ENCODE measurements around the gene SCARB1. TPM values are rescaled to one million over a fixed set of nuclear protein-coding genes. Genes with fewer than 3 reads are reported as not detected.

The SCARB1 gene
- total RNA-seq, 1 donor from 2014 or later, result 10.2 TPM

DNA sequence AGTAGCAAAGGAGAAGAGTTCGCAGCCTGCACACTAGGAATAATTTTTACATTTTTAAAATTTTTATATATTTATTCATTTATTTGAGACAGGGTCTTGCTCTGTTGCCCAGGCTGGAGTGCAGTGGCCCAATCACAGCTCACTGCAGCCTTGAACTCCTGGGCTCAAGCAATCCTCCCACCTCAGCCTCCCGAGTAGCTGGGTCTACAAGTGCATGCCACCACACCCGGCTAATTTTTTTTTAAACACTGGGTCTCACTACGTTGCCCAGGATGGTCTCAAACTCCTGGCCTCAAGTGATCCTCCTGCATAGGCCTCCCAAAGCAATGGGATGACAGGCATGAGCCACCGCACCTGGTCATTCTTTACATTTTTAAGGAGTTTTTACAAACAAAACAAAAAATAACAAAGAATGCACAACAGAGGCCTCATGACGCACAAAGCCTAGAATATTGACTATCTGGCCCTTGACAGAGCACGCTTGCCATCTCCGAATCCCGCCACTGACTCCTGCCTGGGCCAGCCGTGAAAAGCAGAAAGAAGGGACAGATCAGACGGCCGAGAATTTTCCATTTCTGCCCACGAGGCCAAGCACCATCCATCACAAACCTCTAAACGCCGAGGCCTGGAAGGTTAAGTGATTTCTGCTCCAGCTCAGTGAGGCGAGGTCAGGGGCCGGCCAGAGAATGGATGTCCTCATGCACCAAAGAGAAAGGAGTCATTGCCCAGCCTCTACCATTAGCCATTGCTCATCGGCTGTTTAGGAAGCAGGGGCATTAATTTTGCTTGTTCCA, 120.0 kb downstream of the SCARB1 start:
- ATAC-seq, result no peak

GRCh38 chr12:124742678-124743077, 121.0 kb downstream of the SCARB1 start:
- no peak for ATAC-seq

GRCh38 chr12:124742111-124742510, 121.6 kb downstream of the SCARB1 start:
- ATAC-seq, result no peak

- ATAC-seq, result no peak
Measured at GRCh38 chr12:124741211-124741610, 122.5 kb downstream of the SCARB1 start.

DNA sequence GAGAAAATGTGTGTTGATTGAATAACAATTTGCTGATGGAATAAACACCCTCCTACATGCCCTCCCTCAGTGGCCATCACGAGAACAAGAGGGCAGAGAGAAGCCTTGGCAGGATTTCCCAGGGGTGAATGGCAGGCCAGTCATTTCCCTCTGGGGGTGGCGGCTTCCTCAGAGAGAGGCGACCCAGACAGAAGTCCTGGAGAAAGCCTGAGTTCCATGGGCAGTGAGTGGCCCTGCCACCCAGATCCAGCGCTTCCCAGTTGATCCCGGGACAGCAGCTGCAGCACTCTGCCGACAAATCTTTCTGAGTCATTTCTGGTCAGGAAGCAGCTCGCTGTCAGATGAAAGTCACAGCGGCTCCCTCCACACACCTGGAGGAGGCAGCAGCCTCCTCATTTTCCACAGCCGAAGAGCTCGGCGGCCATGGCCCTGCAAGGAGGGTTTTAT, 123.0 kb downstream of the SCARB1 start:
- ATAC-seq, result peak; percentile 33

GRCh38 chr12:124739953-124740561, 123.6 kb downstream of the SCARB1 start:
- ATAC-seq, result no peak

- ATAC-seq, result peak; percentile 49
Measured at GRCh38 chr12:124738636-124739467, 124.8 kb downstream of the SCARB1 start.

GRCh38 chr12:124737772-124738635, 125.7 kb downstream of the SCARB1 start:
- ATAC-seq, result no peak

- ATAC-seq, result no peak
Measured at GRCh38 chr12:124737040-124737419, 126.6 kb downstream of the SCARB1 start.

GRCh38 chr12:124736115-124737039, 127.3 kb downstream of the SCARB1 start:
- no peak for ATAC-seq

- no peak for ATAC-seq
Measured at GRCh38 chr12:124734224-124734788, 129.4 kb downstream of the SCARB1 start.

DNA sequence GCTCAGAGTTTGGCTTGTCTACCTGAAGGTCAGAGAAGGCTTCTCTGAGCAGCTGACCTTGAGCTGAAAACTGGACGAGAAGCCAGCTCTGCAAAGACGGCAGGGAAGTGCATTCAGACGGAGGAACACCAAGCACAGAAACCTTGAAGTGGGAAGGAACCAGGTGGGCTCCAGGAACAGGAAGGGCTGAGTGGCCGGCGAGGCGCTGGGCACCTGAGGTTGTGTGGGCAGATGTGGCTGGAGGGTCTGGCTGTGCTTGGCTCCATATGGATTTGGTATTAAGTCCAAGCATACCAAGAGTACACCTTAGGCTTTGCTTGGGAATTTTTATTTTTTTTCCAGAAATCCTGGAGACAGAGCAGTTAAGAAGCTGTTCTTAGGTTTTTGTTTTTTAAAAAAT, 130.6 kb downstream of the SCARB1 start:
- ATAC-seq, result no peak

- ATAC-seq, result no peak
Measured at GRCh38 chr12:124732275-124733075, 131.2 kb downstream of the SCARB1 start.

GRCh38 chr12:124731869-124732268, 131.8 kb downstream of the SCARB1 start:
- ATAC-seq, result no peak

DNA sequence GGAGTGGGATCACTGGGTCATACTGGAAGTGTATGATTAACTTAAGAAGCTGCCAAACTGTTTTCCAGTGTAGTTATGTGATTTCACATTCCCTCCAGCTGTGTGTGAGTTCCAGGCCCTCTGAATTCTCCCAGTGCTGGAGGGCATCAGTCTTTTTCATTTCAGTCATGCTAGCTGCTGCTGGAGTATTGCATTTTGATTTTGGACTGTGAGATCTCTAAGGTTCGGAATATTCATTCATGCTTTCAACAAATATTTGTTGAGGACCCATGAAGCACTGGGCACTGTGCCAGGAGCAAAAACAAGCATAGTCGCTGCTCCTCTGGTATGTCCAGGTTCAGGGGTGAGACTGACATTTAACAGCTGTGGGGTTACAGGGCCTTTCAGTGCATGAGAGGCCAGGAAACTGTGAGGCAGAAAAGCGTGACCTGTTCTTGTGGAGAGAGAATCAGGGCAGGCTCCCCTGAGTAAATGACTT, 133.2 kb downstream of the SCARB1 start:
- ATAC-seq, result no peak

DNA sequence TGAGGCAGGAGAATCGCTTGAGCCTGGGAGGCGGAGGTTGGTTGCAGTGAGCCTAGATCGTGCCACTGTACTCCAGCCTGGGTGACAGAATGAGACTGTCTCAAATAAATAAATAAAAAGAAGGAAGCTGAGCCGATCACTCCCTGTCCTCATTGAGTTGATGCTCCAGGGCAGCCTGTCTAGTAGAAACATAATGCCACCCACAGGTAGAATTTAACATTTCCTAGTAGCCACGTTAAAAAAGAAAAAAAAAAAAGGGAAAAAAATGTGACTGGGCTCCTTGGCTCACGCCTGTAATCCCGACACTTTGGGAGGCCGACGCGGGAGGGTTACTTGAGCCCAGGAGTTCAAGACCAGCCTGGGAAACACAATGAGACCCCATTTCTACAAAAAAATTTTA, 135.7 kb downstream of the SCARB1 start:
- no peak for ATAC-seq

GRCh38 chr12:124727264-124727800, 136.3 kb downstream of the SCARB1 start:
- peak; percentile 91 for ATAC-seq
